Heart right ventricle (tissue), 16 donors: ENCODE results near the gene KL. TPM values are rescaled to one million over a fixed set of nuclear protein-coding genes. Genes with fewer than 3 reads are reported as not detected.

Source experiments
- ATAC-seq, 8 donors: fragments of 200-7000 bp; cut with Tn5 transposase; one replicate each; pipeline ENCODE4 v1.9.1; 2020; ENCODE audit warnings: mild to moderate bottlenecking in 8 of 8, moderate library complexity in 8 of 8, moderate number of reproducible peaks in 1 of 8
- DNase-seq, 2 donors: peaks; one replicate each; pipeline ENCODE4 v3.0.0-alpha.2; 2020
- H3K27ac ChIP-seq, 10 donors: fragments of 200-600 bp; sonication (generic) in 2 of 10; one replicate each; pipeline versions ENCODE4 v1.5.0 to v1.8.0; 2020 to 2022; ENCODE audit warnings: mild to moderate bottlenecking in 3 of 10
- H3K27me3 ChIP-seq, 7 donors: fragments of 200-600 bp; one replicate each; pipeline ENCODE4 v1.8.0; 2021 to 2022; ENCODE audit warnings: mild to moderate bottlenecking in 2 of 7
- H3K36me3 ChIP-seq, 9 donors: fragments of 200-600 bp; sonication (generic) in 1 of 9; one replicate each; pipeline versions ENCODE4 v1.5.0 to v1.8.0; 2020 to 2022; ENCODE audit warnings: mild to moderate bottlenecking in 2 of 9
- H3K4me1 ChIP-seq, 9 donors: fragments of 200-600 bp; sonication (generic) in 1 of 9; one replicate each; pipeline versions ENCODE4 v1.5.0 to v1.8.0; 2020 to 2022; ENCODE audit warnings: mild to moderate bottlenecking in 4 of 9
- H3K4me3 ChIP-seq, 10 donors: fragments of 200-600 bp; sonication (generic) in 2 of 10; one replicate each; pipeline versions ENCODE4 v1.5.0 to v1.8.0; 2020 to 2022; ENCODE audit warnings: mild to moderate bottlenecking in 7 of 10, moderate library complexity in 2 of 10
- H3K9me3 ChIP-seq, 11 donors: fragments of 200-600 bp in 10 of 11; sonication (generic) in 2 of 11; one replicate each; pipeline versions ENCODE4 v1.5.0 to v1.8.0; 2013 to 2022; ENCODE audit warnings: mild to moderate bottlenecking in 2 of 11, control low read depth in 1 of 11, moderate library complexity in 1 of 11
- CTCF ChIP-seq, 9 donors: fragments of 200-600 bp; sonication (generic) in 2 of 9; IDR thresholded peaks; one replicate each; pipeline versions ENCODE4 v1.5.0 to v1.8.0; 2021 to 2022; ENCODE audit warnings: antibody characterized with exemption in 9 of 9, mild to moderate bottlenecking in 5 of 9, moderate library complexity in 1 of 9
- WGBS, 2 donors: extraction: QIAGEN DNeasy Blood & Tissue Kit; methylation state at CpG; one replicate each; pipeline ENCODE4 v1.1.7; 2013; ENCODE audit warnings: inconsistent platforms in 1 of 2; 5-methylcytosine and 5-hydroxymethylcytosine counted together
- intact Hi-C, 10 donors: fragments of 100-400 bp; cut with DNase I; formaldehyde crosslinking; loops; one replicate each; pipeline versions ENCODE4 v1.11.1 to v1.14.2; 2022
- polyA plus RNA-seq, 2 donors: library from polyadenylated mRNA; stranded (reverse); fragments of 200-250 nt; gene quantifications; one replicate each; pipeline ENCODE4 v1.2.3, GENCODE V29; 2013
- total RNA-seq, 10 donors: library from RNA; stranded (reverse); fragmentation: NEBNext Ultra II Directional in 3 of 10; extraction: Animal tissue kit (Norgen Biotek cat#: 25700) in 3 of 10; gene quantifications; one replicate each; pipeline versions ENCODE4 v1.2.1 to v1.2.4, GENCODE V29; 2021 to 2023
- donor health status: Arrhythmogenic right ventricular cardiomyopathy.
- donor health status: ischemic (EF 13 %, LVEDD 7.1; RV severe dilation, severe dysfunction).
- donor health status: healthy with polysubstance abuse.
- donor health status: DM: no; HTN: yes; CAD: no.
- donor health status: DM: no; HTN: no; CAD: no.
- donor health status: ischemic (EF 25% LVEDD 6.9; RV normal size, moderate dysfunction).
- donor health status: ischemic (EF 25% LVEDD 5.7; RV mildly dilated, moderate dysfunction).
- donor health status: healthy.
- donor health status: DM: yes; HTN: yes; CAD: no.
- donor health status: Ischemic cardiomyopathy.
- donor health status: ischemic (EF 35%, LVEDD 5.7; RV mildly dilated, moderate dysfunction).
- donor health status: nonischemic (EF 11% LVEDD 7.7; RV severe dilation, severe dysfunction).
- donor health status: DM: yes; HTN: yes; CAD: no.
- donor health status: PGD.
- donor health status: ischemic (EF 29% LVEDD 5.4; RV normal size, mild dysfunction).
- donor health status: nonischemic (EF 23%, LVEDD 6.1; RV moderate dilation, normal function).

KL gene
- total and polyA plus RNA-seq, 12 donors: 0.80 to 2.7 (median 1.3) TPM

- WGBS, 2 donors: 85 to 88% methylated on average over 2 of the region's 2 CpGs
- Histone ChIP-seq H3K36me3 (peaks cover 0 to 5% (median 0%) of the 10 kb centered on the region in 9 donors), H3K4me3 (no peak overlapping the region), H3K9me3 (no peaks in the 10 kb centered on the region), H3K27ac (no peak overlapping the region), H3K27me3 (no peaks in the 10 kb centered on the region), H3K4me1 (no peaks in the 10 kb centered on the region)
- intact Hi-C loops: no loop called here
- no peak for ATAC-seq
- no peak for TF ChIP-seq CTCF (IDR thresholded peaks at IDR 0.05)
- no peak for DNase-seq
Measured at GRCh38 chr13:33070713-33071112, 54.5 kb downstream of the KL start.

GRCh38 chr13:33072282-33072681 lies 56.1 kb downstream of the KL start:
- DNase-seq (no peak), ATAC-seq (no peak)
- H3K36me3 ChIP-seq: no peaks in the 10 kb centered on the region
- WGBS, 2 donors: 96% methylated on average over 2 of the region's 2 CpGs
- TF ChIP-seq CTCF (IDR thresholded peaks at IDR 0.05): no peak
- H3K27me3 ChIP-seq: no peaks in the 10 kb centered on the region
- no peaks in the 10 kb centered on the region for H3K9me3 ChIP-seq
- no peak overlapping the region for H3K27ac ChIP-seq
- no peaks in the 10 kb centered on the region for H3K4me1 ChIP-seq
- no peak overlapping the region for H3K4me3 ChIP-seq
- intact Hi-C loops: no loop called here

GRCh38 chr13:33072759-33073158 lies 56.5 kb downstream of the KL start:
- WGBS, 2 donors: 98 to 100% methylated on average over 1 of the region's 1 CpG
- no peaks in the 10 kb centered on the region for H3K4me1 ChIP-seq
- no peaks in the 10 kb centered on the region for H3K36me3 ChIP-seq
- H3K9me3 ChIP-seq: no peaks in the 10 kb centered on the region
- intact Hi-C loops: no loop called here
- H3K4me3 ChIP-seq: no peak overlapping the region
- DNase-seq: no peak
- H3K27ac ChIP-seq: no peak overlapping the region
- TF ChIP-seq CTCF (IDR thresholded peaks at IDR 0.05): no peak
- no peaks in the 10 kb centered on the region for H3K27me3 ChIP-seq
- ATAC-seq: no peak

GRCh38 chr13:33073338-33073737 lies 57.1 kb downstream of the KL start:
- Histone ChIP-seq H3K4me3 (no peak overlapping the region), H3K4me1 (no peaks in the 10 kb centered on the region), H3K9me3 (no peaks in the 10 kb centered on the region), H3K27me3 (no peaks in the 10 kb centered on the region), H3K27ac (no peak overlapping the region), H3K36me3 (no peaks in the 10 kb centered on the region)
- WGBS, 2 donors: 83 to 92% methylated on average over 3 of the region's 3 CpGs
- ATAC-seq (no peak), DNase-seq (no peak)
- intact Hi-C loops: no loop called here
- TF ChIP-seq CTCF (IDR thresholded peaks at IDR 0.05): no peak
